ENCODE data around the gene EXOC3. TPM values are rescaled to one million over a fixed set of nuclear protein-coding genes. Genes with fewer than 3 reads are reported as not detected.

The EXOC3 gene
- total and polyA plus RNA-seq, 2 experiments from 2014 or later = 39.9 to 40.9 TPM

DNA sequence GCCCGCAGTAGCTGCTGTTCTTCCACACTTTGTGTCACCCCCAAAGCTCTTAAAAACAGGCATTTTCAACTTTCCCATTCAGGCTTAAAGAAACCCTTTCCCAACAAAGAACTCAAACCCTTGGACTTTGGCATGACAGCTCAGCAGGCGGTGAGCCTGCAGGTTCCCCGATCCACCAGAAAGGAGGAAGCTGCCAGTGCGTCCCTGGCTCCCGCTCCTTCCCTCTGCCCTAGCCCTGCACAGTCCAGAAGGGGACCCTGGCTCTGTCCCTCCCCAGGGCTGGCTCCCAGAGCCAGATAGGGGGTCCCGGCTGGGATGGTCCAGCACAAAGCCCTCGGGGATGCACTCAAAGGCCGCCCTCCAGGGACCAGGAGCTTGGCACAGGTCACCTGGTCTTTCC, 71.7 kb downstream of the EXOC3 start:
- Histone ChIP-seq H2AFZ (no peak overlapping the region), H4K20me1 (ENCODE audit: insufficient read depth) (no peaks in the 10 kb centered on the region), H3K27ac (no peak overlapping the region), H3K4me1 (ENCODE audit: insufficient read depth) (no peaks in the 10 kb centered on the region), H3K9me3 (ENCODE audit: low read depth) (no peaks in the 10 kb centered on the region), H3K79me2 (ENCODE audit: insufficient read depth) (no peaks in the 10 kb centered on the region), H3K36me3 (ENCODE audit: low read depth) (no peaks in the 10 kb centered on the region), H3K4me2 (ENCODE audit: unreplicated experiment) (no peak overlapping the region), H3F3A (ENCODE audit: insufficient read depth) (no peaks in the 10 kb centered on the region), H3K27me3 (replicated peaks; ENCODE audit: insufficient read depth) (peaks cover 26% of the 10 kb centered on the region), H3K4me3 (no peak overlapping the region), H3K9ac (no peak overlapping the region), H3K9me2 (ENCODE audit: insufficient read depth) (no peaks in the 10 kb centered on the region)
- TF ChIP-seq EZH2phosphoT487 (IDR thresholded peaks at IDR 0.05; ENCODE audit: insufficient read depth, low read depth) (no peak), EZH2 (IDR thresholded peaks at IDR 0.05; ENCODE audit: insufficient read depth, poor library complexity, severe bottlenecking) (no peak)
- WGBS, 2 experiments (ENCODE audit: low coverage in 1 of 2, low lambda C conversion rate in 2 of 2, missing lambda C conversion rate in 2 of 2) = 30 to 34% methylated on average over 8 of the region's 8 CpGs
- DNase-seq = no peak
- in situ Hi-C loops (cut with MboI) = no loop called here

DNA sequence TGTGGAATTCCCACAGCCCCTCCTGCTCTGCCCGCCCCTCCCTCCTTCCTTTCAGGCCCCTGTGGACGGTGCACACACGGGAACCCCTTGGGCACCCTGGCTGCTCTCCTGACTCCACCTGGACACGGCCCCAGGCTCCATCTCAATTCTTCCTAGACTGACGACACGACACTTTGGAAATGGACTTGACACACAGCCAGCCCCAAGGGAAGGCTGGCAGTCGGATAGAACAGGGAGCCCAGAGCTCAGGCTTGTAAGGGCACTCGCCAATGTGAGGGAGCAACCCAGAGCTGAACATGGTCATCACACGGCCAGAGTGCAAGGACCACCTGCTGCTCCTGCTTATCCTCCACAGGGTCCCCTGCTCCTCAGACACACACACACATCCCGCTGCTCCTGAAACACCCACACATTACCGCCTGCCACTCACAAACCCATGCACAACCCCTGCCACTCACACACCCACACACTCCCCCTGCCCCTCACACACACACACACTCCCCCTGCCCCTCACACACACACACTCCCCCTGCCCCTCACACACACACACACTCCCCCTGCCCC, 72.4 kb downstream of the EXOC3 start:
- H3K9me2 ChIP-seq (ENCODE audit: insufficient read depth) = no peaks in the 10 kb centered on the region
- no peaks in the 10 kb centered on the region for H3K36me3 ChIP-seq (ENCODE audit: low read depth)
- TF ChIP-seq EZH2phosphoT487 (IDR thresholded peaks at IDR 0.05; ENCODE audit: insufficient read depth, low read depth) = no peak
- no peaks in the 10 kb centered on the region for H4K20me1 ChIP-seq (ENCODE audit: insufficient read depth)
- no peak for DNase-seq
- no peak overlapping the region for H3K4me3 ChIP-seq
- no peak overlapping the region for H2AFZ ChIP-seq
- no peak overlapping the region for H3K27ac ChIP-seq
- H3K4me1 ChIP-seq (ENCODE audit: insufficient read depth) = no peaks in the 10 kb centered on the region
- in situ Hi-C loops (cut with MboI) = no loop called here
- no peaks in the 10 kb centered on the region for H3K79me2 ChIP-seq (ENCODE audit: insufficient read depth)
- H3K9ac ChIP-seq = no peak overlapping the region
- WGBS, 2 experiments (ENCODE audit: low coverage in 1 of 2, low lambda C conversion rate in 2 of 2, missing lambda C conversion rate in 2 of 2) = 12 to 17% methylated on average over 8 to 11 of the region's 11 CpGs
- no peaks in the 10 kb centered on the region for H3K9me3 ChIP-seq (ENCODE audit: low read depth)
- H3K27me3 ChIP-seq (replicated peaks; ENCODE audit: insufficient read depth) = peaks cover 26% of the 10 kb centered on the region
- H3K4me2 ChIP-seq (ENCODE audit: unreplicated experiment) = no peak overlapping the region
- H3F3A ChIP-seq (ENCODE audit: insufficient read depth) = no peaks in the 10 kb centered on the region

DNA sequence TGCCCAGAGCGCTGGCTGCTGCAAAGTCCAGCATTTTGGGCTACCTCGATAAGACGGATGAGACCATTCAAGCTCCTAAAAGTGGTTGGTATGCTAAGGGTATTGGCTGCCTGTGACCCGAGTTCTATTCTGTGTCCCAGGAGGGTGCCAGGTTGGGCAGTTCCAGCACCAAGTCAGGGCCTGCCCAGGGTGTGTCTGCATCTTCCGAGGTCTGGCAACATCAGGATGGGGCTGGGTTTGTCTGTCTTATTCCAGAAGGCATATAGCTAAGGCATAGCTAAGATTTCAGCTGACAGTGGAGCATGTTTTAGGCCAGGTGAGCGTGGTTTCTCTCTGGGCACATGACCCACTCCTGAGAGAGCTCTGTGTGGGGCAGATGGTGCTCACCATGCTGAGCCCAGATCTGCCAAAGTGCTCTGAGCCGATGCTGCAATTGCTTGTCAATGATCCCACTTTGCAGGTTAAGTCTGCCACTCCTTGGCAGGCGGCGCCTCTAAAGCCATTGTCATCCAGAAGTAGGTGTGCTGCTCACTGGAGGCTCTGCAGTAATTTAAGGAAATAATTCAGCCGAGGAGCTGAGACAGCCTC, 73.5 kb downstream of the EXOC3 start:
- Histone ChIP-seq H3K4me3 (no peak overlapping the region), H3K4me1 (ENCODE audit: insufficient read depth) (no peaks in the 10 kb centered on the region), H3K9me2 (ENCODE audit: insufficient read depth) (no peaks in the 10 kb centered on the region), H3F3A (ENCODE audit: insufficient read depth) (no peaks in the 10 kb centered on the region), H3K9ac (no peak overlapping the region), H3K27me3 (replicated peaks; ENCODE audit: insufficient read depth) (peaks cover 31% of the 10 kb centered on the region), H3K4me2 (ENCODE audit: unreplicated experiment) (no peak overlapping the region), H3K36me3 (ENCODE audit: low read depth) (no peaks in the 10 kb centered on the region), H3K9me3 (ENCODE audit: low read depth) (no peaks in the 10 kb centered on the region), H2AFZ (no peak overlapping the region), H3K27ac (no peak overlapping the region), H3K79me2 (ENCODE audit: insufficient read depth) (no peaks in the 10 kb centered on the region), H4K20me1 (ENCODE audit: insufficient read depth) (no peaks in the 10 kb centered on the region)
- 51% methylated on average over 10 of the region's 10 CpGs for WGBS, 2 experiments (ENCODE audit: low coverage in 1 of 2, low lambda C conversion rate in 2 of 2, missing lambda C conversion rate in 2 of 2)
- no peak for DNase-seq
- in situ Hi-C loops (cut with MboI) = no loop called here
- no peak for TF ChIP-seq EZH2phosphoT487 (IDR thresholded peaks at IDR 0.05; ENCODE audit: insufficient read depth, low read depth)
- no peak for TF ChIP-seq EZH2 (IDR thresholded peaks at IDR 0.05; ENCODE audit: insufficient read depth, poor library complexity, severe bottlenecking)

Other genes starting within 250 kb of the EXOC3 start
- 6.3 and 7.5 TPM in 2 replicates for gene CCDC127, start 225.0 kb upstream of the EXOC3 start, total RNA-seq (2014; rRNA removed; shearing (Covaris generic))
- 10.4 and 11.3 TPM in 2 replicates for gene CCDC127, start 225.0 kb upstream of the EXOC3 start, polyA plus RNA-seq (2016; fragmentation: Nextera tagmentation; extraction: Ambion mirVana)
- 64.1 and 71.5 TPM in 2 replicates for gene SDHA, start 224.9 kb upstream of the EXOC3 start, total RNA-seq (2014; rRNA removed; shearing (Covaris generic))
- gene SDHA, start 224.9 kb upstream of the EXOC3 start, polyA plus RNA-seq (2016; fragmentation: Nextera tagmentation; extraction: Ambion mirVana) = 95.9 and 99.2 TPM in 2 replicates
- 117 and 131 TPM in 2 replicates for gene PDCD6, start 171.5 kb upstream of the EXOC3 start, total RNA-seq (2014; rRNA removed; shearing (Covaris generic))
- 199 and 200 TPM in 2 replicates for gene PDCD6, start 171.5 kb upstream of the EXOC3 start, polyA plus RNA-seq (2016; fragmentation: Nextera tagmentation; extraction: Ambion mirVana)
- 33.7 and 40.0 TPM in 2 replicates for gene AHRR, start 121.5 kb upstream of the EXOC3 start, total RNA-seq (2014; rRNA removed; shearing (Covaris generic))
- 11.9 and 13.2 TPM in 2 replicates for gene AHRR, start 121.5 kb upstream of the EXOC3 start, polyA plus RNA-seq (2016; fragmentation: Nextera tagmentation; extraction: Ambion mirVana)
- 1.7 and 2.8 TPM in 2 replicates for gene SLC9A3, start 81.3 kb downstream of the EXOC3 start, total RNA-seq (2014; rRNA removed; shearing (Covaris generic))
- gene SLC9A3, start 81.3 kb downstream of the EXOC3 start, polyA plus RNA-seq (2016; fragmentation: Nextera tagmentation; extraction: Ambion mirVana) = 1.2 and 1.5 TPM in 2 replicates
- gene CEP72, start 169.2 kb downstream of the EXOC3 start, total RNA-seq (2014; rRNA removed; shearing (Covaris generic)) = 1.7 and 7.2 TPM in 2 replicates
- 1.7 and 2.4 TPM in 2 replicates for gene CEP72, start 169.2 kb downstream of the EXOC3 start, polyA plus RNA-seq (2016; fragmentation: Nextera tagmentation; extraction: Ambion mirVana)

Measured in GM23248 (cell line).